Stimulated activated naive CD4-positive, alpha-beta T cell treated with Interleukin-2 at 50 U/mL for 16 hours (primary cell): ENCODE measurements around the gene DSCAM.

Experiments used
- DNase-seq: peaks from one replicate; lab custom pipeline; 2025; lab: John Stamatoyannopoulos, UW

Gene DSCAM

DNA sequence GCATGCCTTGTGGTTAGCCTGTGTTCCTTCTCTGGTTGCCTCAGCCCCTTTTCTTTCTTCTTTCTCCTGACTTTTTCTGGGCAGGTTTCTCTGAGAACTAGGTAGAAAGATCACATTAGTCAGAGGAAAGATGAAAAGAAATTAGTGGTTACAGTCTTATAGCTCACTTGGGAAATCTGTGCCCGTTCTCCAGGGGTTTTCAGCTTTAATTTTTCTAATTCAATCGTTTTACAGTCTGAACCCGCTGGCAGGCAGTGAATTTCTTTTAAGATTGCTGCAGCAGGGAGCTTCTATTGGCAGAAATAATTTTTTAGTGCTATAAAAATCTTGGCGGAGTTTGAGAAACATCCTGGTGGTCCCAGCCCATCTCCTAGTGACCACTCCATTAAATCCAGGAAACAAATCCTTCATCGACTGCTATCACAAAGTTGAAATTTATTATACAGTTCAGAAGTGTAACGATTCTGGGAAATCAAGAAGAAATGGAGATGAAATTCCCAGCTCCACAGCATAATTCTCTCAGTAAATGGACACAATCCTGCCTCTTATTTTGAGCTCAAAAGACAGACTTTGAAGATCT is 866.6 kb downstream of the DSCAM start:
- DNase-seq: no peak

DNA sequence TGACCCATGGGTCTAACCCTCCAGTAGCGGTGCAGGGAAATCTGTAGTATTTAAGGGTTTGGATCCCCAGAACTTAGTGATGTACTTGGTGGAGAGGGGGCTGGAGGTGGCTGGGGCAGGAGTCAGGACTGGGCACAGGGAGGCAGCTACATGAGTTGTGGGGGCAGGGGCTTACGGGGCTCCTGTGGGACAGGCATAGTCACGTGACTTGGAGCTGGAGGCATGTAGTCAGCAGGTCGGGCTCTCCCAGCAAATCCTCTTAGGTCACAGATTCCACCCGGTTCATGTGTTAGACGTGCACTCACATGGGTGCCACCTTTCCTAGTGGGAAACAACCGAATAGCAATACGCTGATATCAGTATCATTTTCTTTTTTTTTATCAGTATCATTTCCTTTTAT is 867.6 kb downstream of the DSCAM start:
- no peak for DNase-seq

DNA sequence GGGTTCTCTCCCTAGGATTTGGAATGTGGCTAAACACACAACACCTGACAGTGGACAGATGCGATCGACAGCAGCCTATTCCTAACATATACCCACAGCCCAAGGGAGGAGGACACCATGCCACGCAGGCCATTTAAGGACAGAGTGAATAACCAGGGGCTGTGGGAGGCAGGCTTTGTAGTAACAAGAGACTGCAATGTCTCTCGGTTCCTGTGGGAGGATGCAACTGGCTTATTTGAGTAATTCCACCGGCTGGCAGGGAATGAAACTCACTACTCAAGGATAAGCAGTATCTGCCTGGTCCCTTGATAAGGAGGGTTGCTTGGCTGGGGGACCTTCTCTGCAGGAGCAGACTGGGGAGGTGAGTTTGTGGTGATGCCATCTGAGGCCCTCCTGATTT is 870.2 kb downstream of the DSCAM start:
- DNase-seq: no peak

DNA sequence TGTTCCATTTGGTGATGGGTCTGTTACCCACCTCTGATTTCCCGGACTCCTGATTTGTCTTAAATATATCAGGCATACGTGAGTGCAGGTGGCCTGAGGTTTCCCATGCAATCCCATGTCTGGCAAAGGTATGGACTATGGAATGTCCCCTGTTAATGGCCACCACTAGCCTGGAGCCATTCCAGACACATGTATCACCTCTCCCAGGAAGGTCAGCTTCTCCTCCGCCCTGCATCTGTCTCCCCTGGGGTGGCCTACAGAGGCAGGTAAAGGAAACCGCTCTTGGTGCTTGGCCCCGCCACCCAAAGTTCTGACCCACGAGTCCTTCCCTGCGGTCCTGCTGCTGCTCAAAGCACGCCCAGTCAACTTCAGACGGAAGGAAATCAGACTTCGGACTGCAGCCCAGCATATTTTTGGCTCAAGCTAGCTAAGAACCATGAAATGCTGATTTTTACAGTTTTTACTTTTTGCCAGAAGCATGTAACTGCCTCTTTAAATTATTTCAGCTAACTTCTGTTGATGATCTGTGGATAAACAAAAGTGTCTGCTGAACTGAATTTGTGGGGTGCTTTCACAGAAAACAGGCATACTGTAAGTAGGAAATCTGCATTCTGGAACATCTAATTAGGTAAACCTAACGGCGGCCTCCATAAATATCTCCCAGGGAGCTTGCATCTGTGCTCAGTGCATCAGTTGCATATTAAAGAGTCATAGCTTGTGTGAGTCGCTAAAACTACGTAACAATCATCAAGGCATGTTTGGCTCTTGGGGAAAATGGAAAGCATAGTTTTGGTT is 873.8 kb downstream of the DSCAM start:
- DNase-seq: no peak

DNA sequence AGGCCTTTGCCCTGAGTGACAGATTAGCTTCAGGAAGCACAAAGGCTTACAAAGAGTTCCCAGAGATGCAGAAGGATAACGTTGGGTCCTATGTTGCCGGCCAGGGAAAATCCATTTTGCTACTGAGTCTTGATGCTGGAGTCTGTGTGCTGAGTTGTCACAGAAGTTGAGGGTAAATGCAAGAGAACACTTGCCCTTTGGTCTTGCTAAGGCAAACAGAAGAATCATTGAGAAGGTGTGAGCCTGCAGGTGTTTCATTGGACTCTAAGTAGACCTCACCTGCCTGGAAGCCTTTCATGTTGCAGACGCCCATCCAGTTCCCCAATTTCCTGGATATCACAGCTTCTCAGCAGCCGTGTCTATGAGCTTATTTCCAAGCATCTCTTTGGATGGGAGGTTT is 874.5 kb downstream of the DSCAM start:
- DNase-seq: no peak

DNA sequence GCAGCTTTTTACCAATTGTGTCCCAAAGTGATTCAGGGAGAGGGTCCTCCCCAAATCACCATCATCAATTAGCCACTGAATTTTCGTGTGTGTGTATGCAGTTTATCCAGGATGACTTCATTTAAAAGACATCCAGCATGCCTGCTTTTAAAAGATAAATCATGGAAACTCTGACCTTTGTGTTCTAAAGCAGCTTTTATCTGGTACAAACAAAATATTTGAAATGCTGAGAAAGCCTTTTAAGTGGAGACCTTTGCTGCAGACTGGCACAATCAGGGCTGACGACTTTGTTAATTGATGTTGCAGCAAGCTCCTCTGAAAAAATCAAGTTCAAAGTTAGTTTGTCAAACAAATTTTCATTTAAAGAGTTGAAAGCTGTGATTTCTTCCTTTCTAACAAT is 875.0 kb downstream of the DSCAM start:
- DNase-seq: no peak

DNA sequence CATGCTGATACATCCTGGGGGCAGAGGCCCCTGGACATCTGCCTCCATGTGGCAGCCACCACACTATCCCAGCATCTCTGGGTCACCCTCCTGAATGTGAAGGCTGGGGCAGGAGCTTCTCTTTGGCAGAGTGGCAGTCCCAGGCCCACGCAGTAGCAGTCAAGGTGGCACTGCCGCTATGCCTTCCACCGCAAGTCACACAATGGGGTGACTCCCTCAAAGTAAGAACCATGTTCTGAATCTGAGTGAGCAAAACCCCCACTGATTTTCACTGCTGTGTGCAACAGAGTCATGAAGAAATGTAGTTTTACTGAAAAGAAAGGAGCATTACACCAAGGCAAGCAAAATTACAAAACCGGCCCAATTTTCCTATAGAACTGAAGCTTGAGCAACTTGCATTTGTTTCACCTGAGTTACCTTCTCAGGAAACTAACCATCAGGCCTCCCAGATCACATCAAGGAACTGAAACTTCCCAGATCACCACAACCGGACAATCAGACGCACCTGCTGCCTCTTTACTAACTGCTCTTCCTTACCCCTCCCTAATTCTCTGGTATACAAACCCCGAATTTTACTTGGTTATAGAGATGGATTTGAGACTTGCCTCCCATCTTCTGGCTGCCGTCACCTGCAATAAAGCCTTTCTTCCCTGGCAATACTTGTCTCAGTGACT is 877.1 kb downstream of the DSCAM start:
- no peak for DNase-seq

DNA sequence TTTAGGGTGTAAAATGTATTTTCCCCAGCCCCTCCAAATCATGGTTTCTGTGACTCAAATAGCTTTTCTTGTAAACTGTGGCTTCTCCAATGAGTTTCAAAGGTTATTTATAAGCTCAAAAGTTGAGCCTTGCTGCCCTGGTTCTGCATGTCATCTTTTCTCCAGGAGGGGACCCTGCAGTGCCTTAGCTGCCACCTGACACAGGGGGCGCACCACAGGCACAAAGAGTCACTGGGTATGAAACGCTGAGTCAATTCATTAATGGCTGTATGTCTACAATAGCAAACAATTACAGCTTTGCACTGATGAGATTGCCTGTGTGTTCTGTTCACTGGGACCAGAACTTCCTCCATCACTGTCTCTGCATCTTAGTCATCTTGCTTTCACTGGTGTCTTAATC is 878.9 kb downstream of the DSCAM start:
- DNase-seq: no peak

DNA sequence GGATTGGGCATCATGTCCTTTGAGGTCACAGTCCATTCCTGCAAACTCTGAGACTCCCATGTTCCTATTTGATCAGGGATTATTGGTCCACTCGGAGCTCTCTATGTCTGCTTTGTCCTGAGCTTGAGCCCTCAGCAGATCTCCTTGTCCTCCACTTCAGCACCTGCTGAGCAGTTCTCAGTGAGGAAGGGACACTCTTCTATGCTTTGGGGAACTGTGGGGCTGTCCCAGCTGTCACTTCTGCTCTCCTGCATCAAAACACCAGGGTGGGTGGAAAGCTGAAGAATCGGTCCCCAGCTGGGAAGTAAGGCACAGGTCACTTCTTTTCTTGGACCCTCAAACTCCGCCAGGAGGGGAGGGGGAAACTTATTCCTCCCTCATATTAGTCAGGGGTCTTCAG is 880.2 kb downstream of the DSCAM start:
- no peak for DNase-seq

DNA sequence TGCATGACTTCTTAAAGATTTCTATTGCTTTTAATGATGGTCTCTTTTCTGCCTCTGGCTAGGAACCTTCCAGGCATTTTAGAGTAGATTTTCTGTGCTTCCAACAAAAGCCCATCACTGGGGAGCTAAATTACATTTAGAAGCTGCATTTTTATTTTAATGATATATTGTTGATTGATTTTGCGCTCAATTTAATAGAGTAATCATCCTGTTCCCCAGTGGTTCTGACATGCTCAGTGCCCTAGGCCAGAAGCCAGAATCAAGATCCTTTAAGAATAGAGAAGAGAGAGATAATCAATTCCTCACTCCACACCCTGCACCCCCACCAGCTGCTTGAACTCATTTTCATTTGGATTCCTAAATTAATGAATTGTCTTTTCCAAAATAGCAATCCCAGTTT is 881.9 kb downstream of the DSCAM start:
- DNase-seq: no peak

DNA sequence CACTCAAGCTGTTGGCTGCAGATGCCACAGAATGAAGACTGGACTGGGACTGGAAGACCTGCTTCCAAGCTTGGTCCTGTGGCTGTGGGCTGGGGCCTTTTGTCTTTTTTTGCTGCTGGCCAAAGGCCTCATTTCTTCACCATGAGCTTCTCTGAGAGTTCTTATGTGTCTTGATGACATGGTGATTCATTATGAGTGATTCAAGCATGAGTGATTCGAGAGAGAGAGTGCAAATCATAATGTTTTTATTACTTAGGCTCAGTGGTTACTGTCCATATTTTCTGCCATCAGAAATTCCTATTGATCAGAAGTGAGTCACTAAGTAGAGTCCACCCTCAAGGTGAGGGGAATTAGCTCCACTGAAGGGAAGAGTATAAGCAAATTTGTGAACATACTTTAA is 885.7 kb downstream of the DSCAM start:
- no peak for DNase-seq
